NCI-H460 (cell line): ENCODE results near the gene MYMX. TPM values are rescaled to one million over a fixed set of nuclear protein-coding genes. Genes with fewer than 3 reads are reported as not detected.
"Not testable (repeated sequence)": the region's sequence is repeated elsewhere in the genome, so short reads cannot be mapped to it uniquely, and the experiment has no call there.

Source experiments
- DNase-seq: peaks from one replicate; pipeline ENCODE4 v3.0.0-alpha.2; 2016; ENCODE audit warnings: low read depth; ENCODE audit errors: extremely low read depth
- total RNA-seq: library from RNA; depleted of rRNA; stranded (reverse); fragments of >200 nt; shearing (Covaris generic); gene quantifications from 2 replicates; pipeline ENCODE4 v1.2.3, GENCODE V29; 2014

The MYMX gene
- total RNA-seq, 1 experiment from 2014 or later, result not detected

DNA sequence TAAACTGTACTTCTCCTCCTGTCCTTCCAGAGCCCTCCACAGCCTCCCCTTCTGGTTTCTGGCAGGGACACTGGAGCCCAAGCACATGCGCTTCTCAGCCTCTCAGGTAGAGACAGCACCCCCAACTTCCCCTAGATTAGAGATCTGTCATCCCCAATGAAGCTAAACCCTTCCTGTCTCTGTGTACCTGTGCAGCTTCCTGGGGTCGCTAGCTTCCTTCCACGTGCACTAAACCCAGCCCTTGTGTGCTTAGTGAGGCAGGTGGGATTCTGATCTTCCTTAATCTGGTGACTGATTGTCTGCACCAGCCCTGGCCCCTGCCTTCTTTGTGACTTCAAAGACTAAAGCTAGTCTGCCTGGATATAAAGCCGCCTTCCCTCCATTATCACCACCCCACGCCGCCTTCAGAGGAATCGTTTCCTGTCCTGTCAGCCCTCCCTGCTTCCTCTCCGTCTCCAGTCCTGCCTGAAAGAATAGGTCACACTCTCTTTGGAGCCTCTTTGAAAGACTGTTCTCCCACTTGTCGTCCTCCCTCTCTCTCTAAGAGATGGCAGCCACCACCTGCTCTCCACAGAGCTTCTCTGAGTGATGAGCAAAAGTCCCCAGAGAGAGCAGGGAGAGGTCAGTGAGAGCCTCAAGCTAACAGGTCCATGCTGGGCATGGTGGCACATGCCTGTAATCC lies 30.6 kb upstream of the MYMX start:
- DNase-seq, result no peak

DNA sequence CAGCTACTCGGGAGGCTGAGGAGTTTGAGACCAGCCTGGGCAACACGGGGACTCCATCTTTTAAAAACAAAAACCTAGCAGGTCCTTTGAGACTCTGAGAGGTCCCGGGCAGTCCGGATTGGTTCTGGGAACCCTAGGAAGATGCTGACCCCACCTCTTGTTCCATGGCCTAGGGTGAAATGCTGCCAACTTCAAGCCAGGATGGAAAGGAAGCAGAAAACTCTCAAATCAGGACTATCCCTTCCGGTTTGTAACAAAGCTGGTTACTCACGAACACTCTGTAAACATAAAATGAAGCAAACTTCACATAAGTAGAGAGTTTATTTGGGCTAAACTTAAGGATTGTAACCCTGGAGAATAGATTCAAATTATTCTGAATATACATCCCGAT lies 30.1 kb upstream of the MYMX start:
- no peak for DNase-seq

DNA sequence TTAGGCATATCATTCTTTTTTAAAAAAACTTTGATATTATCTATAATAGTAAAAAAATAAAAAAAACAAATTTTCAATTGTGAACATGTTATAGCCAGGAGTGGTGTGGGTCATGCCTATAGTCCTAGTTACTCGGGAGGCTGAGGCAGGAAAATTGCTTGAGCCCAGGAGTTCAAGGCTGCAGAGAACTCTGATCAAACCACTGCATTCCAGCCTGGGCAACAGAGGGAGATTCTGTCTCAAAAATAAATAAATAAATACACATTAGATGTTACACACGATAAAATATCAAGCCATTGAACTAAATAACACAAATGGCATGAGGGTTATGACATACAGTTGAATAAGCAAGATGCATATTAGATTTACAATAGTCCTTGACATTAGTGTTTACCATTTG lies 27.9 kb upstream of the MYMX start:
- no peak for DNase-seq

DNA sequence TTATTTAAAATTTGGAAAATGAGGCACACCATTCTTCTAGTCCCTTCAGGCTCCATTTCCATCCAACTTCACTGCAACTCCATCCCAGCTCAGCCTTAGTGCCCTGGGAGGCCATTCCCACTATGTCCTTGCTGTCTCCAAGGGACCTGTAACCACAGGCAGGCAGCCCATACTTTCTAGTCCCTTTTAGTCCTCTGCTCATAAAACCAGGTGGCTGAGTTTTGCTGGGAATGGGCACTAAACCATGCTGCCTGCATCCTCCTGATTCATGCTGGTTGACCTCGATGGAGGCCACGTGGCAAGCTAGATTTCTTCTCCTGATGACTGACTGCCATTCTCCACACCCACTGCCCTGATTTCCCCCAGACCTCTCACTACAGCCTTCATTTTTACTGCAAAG lies 27.5 kb upstream of the MYMX start:
- no peak for DNase-seq

DNA sequence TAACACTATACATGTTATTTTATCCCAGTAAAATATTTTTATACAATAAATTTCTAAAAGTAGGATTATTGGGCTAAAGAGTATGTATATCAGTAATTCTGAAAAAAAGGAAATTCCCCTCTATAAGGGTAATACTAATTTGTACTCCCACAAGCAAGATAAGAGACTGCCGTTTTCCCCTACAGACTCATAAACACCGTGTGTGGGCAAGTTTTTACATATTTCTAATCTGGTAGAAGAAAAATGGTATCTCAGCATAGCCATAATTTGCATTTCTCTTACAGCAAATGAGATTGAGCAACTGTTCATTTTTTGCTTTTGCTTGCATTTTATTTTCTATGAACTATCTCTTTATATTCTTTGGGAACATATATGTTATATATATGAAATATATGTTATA lies 26.0 kb upstream of the MYMX start:
- no peak for DNase-seq

DNA sequence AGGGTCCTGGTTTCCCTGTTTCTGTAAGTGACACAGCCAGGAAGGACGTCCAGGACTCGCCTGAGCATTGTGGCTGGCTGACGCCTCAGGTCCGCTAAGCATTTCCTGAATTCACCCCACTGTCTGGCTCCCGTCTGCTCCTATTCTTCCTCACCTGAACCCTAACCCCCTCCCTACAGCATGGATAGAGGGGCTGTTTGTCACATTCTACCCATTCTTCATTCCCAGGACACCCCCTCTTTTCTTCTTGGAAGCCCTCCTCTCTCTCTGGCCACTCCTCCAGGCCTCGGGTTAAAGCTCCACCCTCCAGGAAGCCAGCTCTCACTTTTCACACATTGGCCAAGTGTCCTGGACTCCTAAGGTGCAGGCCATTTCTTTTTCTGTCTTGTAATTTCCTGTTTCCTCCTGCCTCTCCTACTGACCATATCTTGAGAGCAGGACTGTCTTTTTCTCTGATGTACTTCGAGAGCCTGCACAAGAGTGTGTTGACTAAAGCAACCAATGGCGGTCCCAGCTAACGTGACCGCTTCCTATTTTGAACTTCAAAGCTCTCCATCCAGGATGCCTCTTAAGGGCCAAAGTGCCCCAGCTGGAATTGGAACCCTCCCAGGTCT lies 24.2 kb upstream of the MYMX start:
- no peak for DNase-seq

DNA sequence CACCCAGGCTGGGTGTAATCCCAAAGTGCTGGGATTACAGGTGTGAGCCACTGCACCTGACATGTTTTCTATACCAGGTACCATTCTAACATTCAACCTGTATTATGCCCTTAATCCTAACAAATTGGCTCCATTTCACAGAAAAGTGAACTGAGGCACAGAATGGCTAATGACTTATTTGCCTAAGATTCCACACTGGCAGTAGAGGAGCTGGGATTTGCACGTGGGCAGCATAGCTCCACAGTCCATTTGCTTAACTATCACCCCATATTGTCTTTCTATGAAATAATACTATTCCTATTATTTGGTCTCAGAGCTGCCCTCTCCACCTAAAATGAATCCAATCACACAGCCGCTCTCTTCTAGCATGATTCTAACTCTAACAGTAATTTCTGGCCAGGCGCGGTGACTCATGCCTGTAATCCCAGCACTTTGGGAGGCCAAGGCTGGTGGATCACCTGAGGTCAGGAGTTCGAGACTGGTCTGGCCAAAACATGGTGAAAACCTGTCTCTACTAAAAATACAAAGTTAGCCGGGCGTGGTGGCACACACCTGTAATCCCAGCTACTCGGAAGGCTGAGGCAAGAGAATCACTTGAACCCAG lies 23.3 kb upstream of the MYMX start:
- no peak for DNase-seq

DNA sequence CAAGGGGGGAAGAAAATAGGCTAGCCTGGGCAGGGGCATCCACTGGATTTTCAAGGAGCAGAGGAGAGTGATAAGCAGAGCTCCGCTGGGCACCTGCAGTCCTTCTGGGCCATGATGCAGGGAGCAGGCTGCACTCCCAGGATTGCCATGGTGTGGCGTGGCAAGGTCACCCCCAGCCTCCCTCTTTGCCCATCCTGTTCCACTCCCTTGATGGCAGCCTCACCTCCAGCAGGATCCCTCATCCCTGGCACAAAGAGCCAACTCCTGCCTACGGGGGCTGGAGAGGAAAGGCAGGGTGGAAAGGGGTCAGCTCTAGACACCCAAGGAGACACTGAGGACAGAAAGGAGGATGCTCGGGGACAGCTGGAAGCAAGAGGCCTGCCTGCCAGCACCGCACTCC lies 22.4 kb upstream of the MYMX start:
- no peak for DNase-seq

DNA sequence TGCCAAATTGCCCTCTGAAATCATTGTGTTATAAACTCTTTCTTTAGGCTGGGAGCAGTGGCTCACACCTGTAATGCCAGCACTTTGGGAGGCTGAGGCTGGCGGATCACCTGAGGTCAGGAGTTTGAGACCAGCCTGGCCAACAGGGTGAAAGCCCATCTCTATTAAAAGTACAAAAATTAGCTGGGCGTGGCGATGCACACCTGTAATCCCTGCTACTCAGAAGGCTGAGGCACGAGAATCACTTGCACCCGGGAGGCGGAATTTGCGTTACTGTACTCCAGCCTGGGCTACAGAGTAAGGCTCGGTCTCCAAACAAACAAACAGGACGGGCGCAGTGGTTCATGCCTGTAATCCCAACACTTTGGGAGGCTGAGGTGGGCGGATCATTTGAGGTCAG lies 20.4 kb upstream of the MYMX start:
- DNase-seq, result not testable (repeated sequence)

DNA sequence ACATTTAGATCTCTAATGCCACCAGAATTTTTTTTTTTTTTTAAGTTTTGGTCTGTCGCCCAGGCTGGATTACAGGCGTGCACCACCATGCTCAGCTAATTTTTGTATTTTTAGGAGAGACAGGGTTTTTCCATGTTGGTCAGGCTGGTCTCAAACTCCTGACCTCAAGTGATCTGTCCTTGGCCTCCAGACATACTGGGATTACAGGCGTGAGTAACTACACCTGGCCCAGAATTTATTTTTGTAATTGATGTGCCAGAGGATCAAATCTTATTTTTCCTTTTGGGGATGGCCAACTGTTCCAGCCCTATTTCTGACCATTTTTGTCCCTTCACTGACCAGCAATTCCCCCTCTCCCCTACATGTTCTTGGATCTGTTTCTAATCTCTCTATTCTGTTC lies 18.0 kb upstream of the MYMX start:
- no peak for DNase-seq

DNA sequence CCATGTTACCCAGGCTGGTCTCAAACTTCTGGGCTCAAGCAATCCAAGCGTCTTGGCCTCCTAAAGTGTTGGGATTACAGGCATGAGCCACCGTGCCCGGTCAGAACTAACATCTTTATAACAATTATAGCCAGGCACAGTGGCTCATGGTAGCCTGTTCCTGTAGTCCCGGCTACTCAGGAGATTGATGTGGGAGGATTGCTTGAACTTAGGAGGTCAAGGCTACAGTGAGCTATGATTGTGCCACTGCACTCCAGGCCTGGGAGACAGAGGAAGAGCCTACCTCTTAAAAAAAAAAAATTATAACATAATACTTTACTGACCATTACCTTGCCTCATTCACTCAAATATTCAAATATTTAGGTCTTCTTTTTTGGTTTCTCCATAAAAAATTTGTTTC lies 16.8 kb upstream of the MYMX start:
- no peak for DNase-seq

DNA sequence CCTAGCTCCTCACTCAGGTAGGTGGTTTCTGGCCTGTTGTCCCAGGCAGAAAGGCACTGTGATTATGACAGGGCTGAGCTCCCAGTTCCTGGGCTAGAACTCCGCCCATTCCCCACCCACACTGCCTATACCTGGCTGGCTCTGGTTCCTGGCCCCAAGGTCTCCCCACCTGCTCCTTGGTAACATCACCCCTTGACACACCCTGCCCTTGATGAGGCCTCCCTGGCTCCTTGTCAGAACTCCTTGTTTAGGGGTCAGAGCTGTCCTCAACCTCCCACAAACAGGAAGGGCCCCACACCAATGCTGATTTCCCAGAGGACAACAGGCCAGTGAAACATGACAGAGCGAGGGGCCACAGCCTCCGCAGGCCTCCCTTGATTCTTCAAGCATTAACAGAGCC lies 15.5 kb upstream of the MYMX start:
- no peak for DNase-seq

DNA sequence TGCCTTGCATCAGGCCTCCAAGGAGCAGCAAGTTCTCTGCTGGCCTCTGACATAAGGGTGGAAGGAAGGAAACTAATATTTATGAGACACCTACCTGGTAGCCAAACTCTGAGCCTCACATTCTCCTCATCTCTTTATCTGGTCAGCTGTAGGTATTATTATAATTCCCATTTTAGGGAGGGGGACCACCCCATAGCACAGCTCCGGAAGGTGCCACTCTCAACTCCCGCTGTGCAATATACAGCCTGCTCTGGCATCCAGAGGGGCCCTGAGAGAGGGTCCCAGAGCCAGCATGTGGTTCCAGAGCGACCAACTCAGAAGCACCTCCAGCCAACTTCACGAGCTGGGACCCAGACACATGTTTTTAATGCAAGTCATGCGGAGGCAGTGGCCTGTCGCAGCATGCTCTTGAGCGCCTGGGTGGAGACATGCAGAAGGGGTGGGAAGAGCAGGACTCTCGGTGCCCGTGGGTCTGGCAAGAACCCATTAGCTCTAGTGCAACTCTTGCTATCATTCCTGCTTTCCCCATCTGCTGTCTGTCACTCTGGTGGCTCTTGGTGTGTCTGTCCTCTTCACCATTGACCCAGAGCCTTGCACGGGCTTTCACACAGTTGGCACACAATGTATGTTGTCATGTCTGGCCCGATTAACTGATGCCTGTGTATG lies 15.0 kb upstream of the MYMX start:
- no peak for DNase-seq

DNA sequence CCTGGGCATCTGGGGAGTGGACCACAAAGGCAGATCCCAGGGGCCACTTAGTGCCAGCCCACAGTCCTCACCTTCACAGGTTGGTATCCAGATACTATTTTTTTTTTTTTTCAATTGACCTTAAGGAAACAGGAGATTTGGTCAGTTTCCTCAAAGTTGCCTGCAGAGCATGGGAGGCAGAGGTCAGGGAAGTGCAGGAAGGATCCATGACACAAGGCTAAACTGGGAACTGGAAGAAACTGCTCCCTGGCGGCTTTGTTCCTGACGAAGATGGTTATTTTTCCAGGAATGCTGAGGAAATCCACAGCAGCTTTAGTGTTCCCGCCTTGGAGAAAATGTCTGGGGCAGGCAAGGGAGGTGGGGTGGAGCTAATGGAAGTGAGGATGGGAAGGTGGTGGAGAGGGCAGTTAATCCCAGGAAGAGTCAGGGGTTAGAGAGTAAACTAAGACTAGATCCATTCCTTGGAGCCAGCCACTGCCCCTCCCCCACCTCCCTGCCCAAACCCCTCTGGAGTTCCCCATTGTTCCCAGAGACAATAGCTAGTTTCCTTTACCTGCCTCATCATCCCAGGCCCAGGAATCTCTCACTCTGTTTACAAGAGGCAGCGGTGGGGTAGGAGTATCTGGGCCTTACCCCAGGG lies 14.3 kb upstream of the MYMX start:
- no peak for DNase-seq

DNA sequence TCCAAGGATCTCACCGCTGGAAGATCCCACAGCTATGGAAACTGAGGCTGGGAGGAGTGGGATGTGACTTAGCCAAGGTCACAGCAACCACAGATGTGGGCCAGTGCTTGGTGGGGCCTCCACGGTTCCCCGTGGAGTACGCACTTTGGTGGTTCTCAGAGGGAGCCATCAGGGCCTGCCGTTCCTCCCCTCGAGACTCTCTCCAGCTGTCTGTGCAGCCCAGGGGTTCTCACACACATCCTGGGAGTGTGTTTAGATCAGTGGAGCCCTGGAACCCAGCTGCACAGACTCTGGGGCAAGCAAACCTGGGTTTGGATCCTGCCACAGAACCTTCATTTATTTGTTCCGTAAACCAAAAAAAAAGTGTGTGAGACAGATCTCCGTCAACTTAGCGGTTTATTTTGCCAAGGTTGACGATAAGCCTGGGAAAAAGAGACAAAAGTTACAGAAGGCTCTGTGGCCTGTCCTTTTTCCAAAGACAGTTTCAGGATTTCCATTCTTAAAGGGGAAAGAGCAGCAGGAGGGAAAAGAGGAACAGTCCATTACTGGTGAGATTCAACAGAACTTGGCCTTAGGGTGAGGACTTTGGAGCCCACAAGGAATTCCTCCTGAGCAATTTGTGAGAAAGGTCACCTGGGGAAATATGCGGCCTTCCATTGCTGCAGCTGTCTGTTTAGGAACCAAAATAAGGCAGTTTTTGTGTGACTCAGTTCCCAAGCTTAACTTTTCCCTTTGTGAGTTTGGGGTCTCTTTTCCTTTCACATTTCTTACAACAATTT lies 13.6 kb upstream of the MYMX start:
- DNase-seq, result no peak

DNA sequence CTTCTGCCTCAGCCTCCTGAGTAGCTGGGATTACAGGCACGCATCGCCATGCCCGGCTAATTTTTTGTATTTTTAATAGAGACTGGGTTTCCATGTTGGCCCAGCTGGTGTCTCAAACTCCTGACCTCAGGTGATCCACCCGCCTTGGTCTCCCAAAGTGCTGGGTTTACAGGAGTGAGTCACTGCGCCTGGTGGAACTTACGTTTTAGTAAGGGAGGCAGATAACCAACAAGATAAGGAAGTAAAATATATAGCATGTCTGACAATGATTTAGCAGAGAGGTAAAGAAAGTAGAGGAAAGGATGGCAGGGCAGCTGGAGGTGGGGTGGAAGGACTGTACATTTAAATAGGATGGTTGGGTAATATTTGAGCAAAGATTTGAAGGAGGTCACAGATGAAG lies 12.8 kb upstream of the MYMX start:
- no peak for DNase-seq

DNA sequence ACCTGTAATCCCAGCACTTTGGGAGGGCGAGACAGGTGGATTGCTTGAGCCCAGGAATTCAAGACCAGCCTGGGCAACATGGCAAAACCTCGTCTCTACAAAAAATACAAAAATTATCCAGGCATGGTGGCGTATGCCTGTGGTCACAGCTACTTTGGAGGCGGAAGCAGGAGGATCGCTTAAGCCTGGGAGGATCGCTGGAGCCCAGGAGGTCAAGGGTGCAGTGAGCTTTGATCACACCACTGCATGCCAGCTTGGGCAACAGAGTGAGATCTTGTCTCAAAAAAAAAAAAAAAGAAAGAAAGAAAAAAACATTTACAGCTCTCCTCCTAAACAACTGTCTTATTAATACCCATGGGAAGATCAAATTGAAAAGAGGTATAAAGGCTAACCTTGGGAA lies 8.8 kb upstream of the MYMX start:
- DNase-seq, result no peak

DNA sequence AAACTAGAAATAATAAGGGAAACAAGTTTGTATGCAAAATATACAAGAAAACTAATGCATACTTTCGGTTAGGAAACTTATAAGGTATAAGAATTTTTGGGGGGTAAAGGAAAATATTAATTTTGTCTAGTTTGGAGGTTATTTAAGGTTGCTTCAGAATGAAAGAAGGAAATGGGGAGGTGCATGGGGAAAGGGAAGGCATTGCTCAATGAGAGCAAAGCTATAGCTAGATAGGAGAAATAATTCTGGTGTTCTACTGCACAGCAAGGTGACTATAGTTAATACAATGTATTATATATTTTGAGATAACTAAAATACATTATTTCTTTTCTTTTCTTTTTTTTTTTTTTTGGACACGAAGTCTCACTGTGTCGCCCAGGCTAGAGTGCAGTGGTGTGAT lies 5.4 kb upstream of the MYMX start:
- no peak for DNase-seq

DNA sequence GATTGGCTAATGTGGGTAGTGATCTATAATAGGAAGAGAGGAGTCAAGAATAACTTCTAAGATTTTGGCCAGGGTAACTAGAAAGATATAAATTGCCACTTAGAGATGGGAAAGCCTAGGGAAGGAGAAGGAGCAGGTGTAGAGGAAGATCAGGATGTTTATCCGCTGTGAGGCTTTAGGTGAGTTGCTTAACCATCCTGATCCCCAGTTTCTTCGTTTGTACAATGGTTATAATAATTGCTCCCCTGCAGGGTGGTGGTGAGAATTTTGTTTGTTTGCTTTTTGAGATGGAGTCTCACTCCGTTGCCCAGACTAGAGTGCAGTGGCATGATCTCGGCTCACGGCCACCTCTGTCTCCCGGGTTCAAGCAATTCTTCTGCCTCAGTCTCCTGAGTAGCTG lies 2.4 kb upstream of the MYMX start:
- no peak for DNase-seq

DNA sequence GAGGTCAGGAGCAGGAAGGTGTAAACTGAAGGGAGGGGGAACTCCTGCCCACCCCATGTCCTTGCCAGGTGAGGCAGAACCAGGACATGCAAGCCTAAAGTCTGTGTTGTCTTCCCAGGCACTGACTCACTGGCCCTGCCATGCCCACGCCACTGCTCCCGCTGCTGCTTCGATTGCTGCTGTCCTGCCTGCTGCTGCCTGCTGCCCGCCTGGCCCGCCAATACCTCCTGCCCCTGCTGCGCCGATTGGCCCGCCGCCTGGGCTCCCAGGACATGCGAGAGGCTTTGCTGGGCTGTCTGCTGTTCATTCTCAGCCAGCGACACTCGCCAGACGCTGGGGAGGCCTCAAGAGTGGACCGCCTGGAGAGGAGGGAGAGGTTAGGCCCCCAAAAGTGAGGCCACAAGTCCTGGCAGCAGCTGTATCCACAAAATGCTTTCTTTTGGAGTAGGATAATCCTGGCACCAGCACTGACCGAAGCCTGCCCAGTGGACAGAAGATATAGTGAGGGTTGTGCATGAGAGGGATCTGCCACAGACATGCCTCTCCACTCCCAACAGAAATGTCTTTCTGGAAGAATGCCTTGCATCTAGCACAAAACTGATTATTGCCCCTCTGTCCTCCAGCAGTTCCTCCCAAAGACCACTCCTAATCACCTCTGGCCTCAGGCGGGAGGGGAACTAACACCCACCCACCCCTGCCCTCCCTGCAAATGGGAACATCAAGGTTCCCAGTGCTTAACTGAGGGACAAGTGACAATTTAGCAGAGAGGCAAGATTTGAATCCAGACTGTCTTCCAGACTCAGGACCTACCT lies 812 bp downstream of the MYMX start:
- DNase-seq, result no peak
